GM23248 (cell line): ENCODE results near the gene NSUN4. TPM values are rescaled to one million over a fixed set of nuclear protein-coding genes. Genes with fewer than 3 reads are reported as not detected.
"Not testable (repeated sequence)": the region's sequence is repeated elsewhere in the genome, so short reads cannot be mapped to it uniquely, and the experiment has no call there.

Experiments
- DNase-seq: peaks from one replicate; pipeline ENCODE4 v3.0.0-alpha.2; 2015
- H2AFZ ChIP-seq: fragments of 200-600 bp; sonication (generic); 2 replicates; pipeline ENCODE4 v1.6.1; 2016; ENCODE audit warnings: antibody characterized with exemption
- H3F3A ChIP-seq: fragments of 200-600 bp; sonication (generic); 2 replicates; pipeline ENCODE4 v1.6.1; 2016; ENCODE audit warnings: mild to moderate bottlenecking, antibody characterized with exemption, mixed run types; ENCODE audit not compliant: insufficient read depth
- H3K27ac ChIP-seq: fragments of 200-600 bp; sonication (generic); 2 replicates; pipeline ENCODE4 v1.5.1; 2016; ENCODE audit warnings: mild to moderate bottlenecking
- H3K27me3 ChIP-seq: fragments of 200-600 bp; sonication (generic); replicated peaks from 2 replicates; pipeline ENCODE4 v1.6.1; 2016; ENCODE audit warnings: mild to moderate bottlenecking; ENCODE audit not compliant: insufficient read depth
- H3K36me3 ChIP-seq: fragments of 200-600 bp; sonication (generic); 2 replicates; pipeline ENCODE4 v1.6.1; 2016; ENCODE audit warnings: low read depth, mild to moderate bottlenecking
- H3K4me1 ChIP-seq: fragments of 200-600 bp; sonication (generic); 2 replicates; pipeline ENCODE4 v1.6.1; 2016; ENCODE audit warnings: mild to moderate bottlenecking; ENCODE audit not compliant: insufficient read depth
- H3K4me2 ChIP-seq: fragments of 200-600 bp; sonication (generic); one replicate; pipeline ENCODE4 v1.6.1; 2016; ENCODE audit warnings: mild to moderate bottlenecking; ENCODE audit not compliant: unreplicated experiment
- H3K4me3 ChIP-seq: fragments of 200-600 bp; sonication (generic); 2 replicates; pipeline ENCODE4 v1.5.1; 2016; ENCODE audit warnings: mild to moderate bottlenecking
- H3K79me2 ChIP-seq: fragments of 200-600 bp; sonication (generic); 2 replicates; pipeline ENCODE4 v1.6.1; 2016; ENCODE audit warnings: mild to moderate bottlenecking; ENCODE audit not compliant: insufficient read depth
- H3K9ac ChIP-seq: fragments of 200-600 bp; sonication (generic); 2 replicates; pipeline ENCODE4 v1.6.1; 2016; ENCODE audit warnings: mild to moderate bottlenecking
- H3K9me2 ChIP-seq: fragments of 200-600 bp; sonication (generic); 2 replicates; pipeline ENCODE4 v1.6.1; 2016; ENCODE audit warnings: mixed run types, mild to moderate bottlenecking, moderate library complexity; ENCODE audit not compliant: insufficient read depth
- H3K9me3 ChIP-seq: fragments of 200-600 bp; sonication (generic); one replicate; pipeline ENCODE4 v1.6.1; 2017; ENCODE audit warnings: low read depth
- H4K20me1 ChIP-seq: fragments of 200-600 bp; sonication (generic); 2 replicates; pipeline ENCODE4 v1.6.0; 2016; ENCODE audit not compliant: insufficient read depth
- EZH2 ChIP-seq: fragments of 200-600 bp; sonication (generic); IDR thresholded peaks from 2 replicates; pipeline ENCODE4 v1.6.1; 2018; ENCODE audit warnings: antibody characterized with exemption, mild to moderate bottlenecking; ENCODE audit not compliant: insufficient read depth, poor library complexity, severe bottlenecking
- EZH2phosphoT487 ChIP-seq: fragments of 200-600 bp; sonication (generic); IDR thresholded peaks from 2 replicates; pipeline ENCODE4 v1.6.1; 2018; ENCODE audit warnings: antibody characterized with exemption, moderate library complexity, mild to moderate bottlenecking, low read depth; ENCODE audit not compliant: insufficient read depth
- WGBS, 2 experiments: methylation state at CpG; one replicate each; pipeline ENCODE4 v1.1.6; 2015 to 2017; ENCODE audit warnings: low lambda C conversion rate in 2 of 2, low coverage in 1 of 2; ENCODE audit errors: missing lambda C conversion rate in 2 of 2; 5-methylcytosine and 5-hydroxymethylcytosine counted together
- in situ Hi-C: fragments of 300-500 bp; cut with MboI; formaldehyde crosslinking; loops from 2 replicates; pipeline ENCODE4 v1.15.0; 2020
- polyA plus RNA-seq: library from polyadenylated mRNA; unstranded; fragments of >200 nt; fragmentation: Nextera tagmentation; extraction: Ambion mirVana; gene quantifications from 2 replicates; pipeline ENCODE4 v1.2.1, GENCODE V29; 2016
- total RNA-seq: library from RNA; depleted of rRNA; stranded (reverse); fragments of >200 nt; shearing (Covaris generic); gene quantifications from 2 replicates; pipeline ENCODE4 v1.2.3, GENCODE V29; 2014

NSUN4 gene
- total and polyA plus RNA-seq, 2 experiments from 2014 or later: 11.7 to 14.9 TPM

GRCh38 chr1:46363121-46363520, 22.5 kb downstream of the NSUN4 start:
- Histone ChIP-seq H3K4me2 (no peak overlapping the region), H3K36me3 (peaks cover 22% of the 10 kb centered on the region), H3K4me3 (no peak overlapping the region), H3K9ac (no peak overlapping the region), H3K9me3 (no peaks in the 10 kb centered on the region), H3K27ac (no peak overlapping the region), H3K4me1 (0 out of 2 replicates have a peak, but pooled peaks cover 8% of the 10 kb centered on the region), H3K79me2 (no peaks in the 10 kb centered on the region), H4K20me1 (no peaks in the 10 kb centered on the region), H3K27me3 (no peaks in the 10 kb centered on the region), H2AFZ (no peak overlapping the region), H3K9me2 (no peaks in the 10 kb centered on the region), H3F3A (0 out of 2 replicates have a peak, but pooled peaks cover 3% of the 10 kb centered on the region)
- TF ChIP-seq EZH2 (no peak), EZH2phosphoT487 (no peak)
- DNase-seq: no peak
- 100% methylated on average over 5 of the region's 5 CpGs for whole genome bisulfite sequencing, 2 experiments
- in situ Hi-C loops: no loop called here

DNA sequence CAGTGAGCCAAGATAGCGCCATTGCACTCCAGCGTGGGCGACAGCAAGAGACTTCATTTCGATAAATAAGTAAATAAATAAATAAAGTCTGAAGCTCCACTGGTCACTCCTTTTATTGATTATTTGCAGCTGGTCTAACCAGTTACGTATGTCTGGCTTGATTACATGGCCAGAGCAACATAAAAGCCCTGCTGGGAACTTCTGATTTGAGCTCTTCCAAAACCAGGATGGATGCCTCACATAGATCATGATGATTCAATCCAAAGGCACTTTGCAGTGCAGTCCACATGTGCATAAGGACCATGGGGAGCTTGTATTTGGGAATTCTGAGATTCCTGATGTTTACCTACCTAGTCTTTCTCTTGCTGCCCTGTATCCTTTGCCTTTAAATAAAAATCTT, 24.0 kb downstream of the NSUN4 start:
- 47 to 60% methylated on average over 5 of the region's 5 CpGs for WGBS, 2 experiments
- Histone ChIP-seq H3K27me3 (no peaks in the 10 kb centered on the region), H3K4me2 (no peak overlapping the region), H3K9me2 (no peaks in the 10 kb centered on the region), H2AFZ (no peak overlapping the region), H4K20me1 (no peaks in the 10 kb centered on the region), H3K9me3 (no peaks in the 10 kb centered on the region), H3K27ac (no peak overlapping the region), H3K4me3 (no peak overlapping the region), H3K9ac (no peak overlapping the region), H3K79me2 (no peaks in the 10 kb centered on the region), H3F3A (peaks cover 13% of the 10 kb centered on the region), H3K4me1 (0 out of 2 replicates have a peak, but pooled peaks cover 8% of the 10 kb centered on the region), H3K36me3 (peaks cover 22% of the 10 kb centered on the region)
- DNase-seq: peak; percentile 77
- TF ChIP-seq EZH2 (no peak), EZH2phosphoT487 (no peak)
- in situ Hi-C loops: no loop called here

- H2AFZ ChIP-seq, H3K27ac ChIP-seq, H3K27me3 ChIP-seq, H3K79me2 ChIP-seq, H3K4me3 ChIP-seq, H3K4me2 ChIP-seq, DNase-seq, H3K9me2 ChIP-seq, in situ Hi-C loops, H3K9ac ChIP-seq, H4K20me1 ChIP-seq, H3K9me3 ChIP-seq: not testable (repeated sequence)
- Histone ChIP-seq H3K4me1 (peaks cover 12% of the 10 kb centered on the region; the same call in 1 of the 2 replicates), H3F3A (peaks cover 20% of the 10 kb centered on the region), H3K36me3 (peaks cover 20% of the 10 kb centered on the region)
- 90 to 91% methylated on average over 8 of the region's 8 CpGs for WGBS, 2 experiments
Measured at GRCh38 chr1:46365796-46366195, 25.2 kb downstream of the NSUN4 start.

DNA sequence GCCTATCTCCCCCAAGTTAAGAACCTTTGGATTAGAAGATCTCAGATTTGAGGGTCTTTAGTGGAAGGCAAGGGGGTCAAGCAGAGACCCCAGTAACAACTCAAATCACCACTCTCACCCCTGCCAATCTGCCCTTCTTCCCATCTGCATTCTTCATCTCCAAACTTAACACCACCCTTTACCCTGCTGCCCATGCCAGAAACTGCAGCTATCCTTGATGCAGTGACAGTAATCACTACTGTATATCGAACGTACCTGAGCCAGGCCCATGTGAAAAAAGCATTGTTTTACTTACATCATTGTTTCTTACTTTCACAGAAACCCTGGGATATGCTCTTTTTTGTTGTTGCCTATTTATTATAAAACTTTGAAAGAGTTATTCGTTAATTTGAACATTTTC, 26.5 kb downstream of the NSUN4 start:
- peaks cover 20% of the 10 kb centered on the region for H3F3A ChIP-seq
- no peak overlapping the region for H2AFZ ChIP-seq
- H3K4me1 ChIP-seq: peaks cover 12% of the 10 kb centered on the region; the same call in 1 of the 2 replicates
- no peaks in the 10 kb centered on the region for H3K79me2 ChIP-seq
- H3K4me2 ChIP-seq: no peak overlapping the region
- H3K36me3 ChIP-seq: peaks cover 8% of the 10 kb centered on the region
- no peak for DNase-seq
- no peak overlapping the region for H3K27ac ChIP-seq
- 97% methylated on average over 3 of the region's 3 CpGs for WGBS, 2 experiments
- H3K27me3 ChIP-seq: no peaks in the 10 kb centered on the region
- no peaks in the 10 kb centered on the region for H3K9me3 ChIP-seq
- TF ChIP-seq EZH2 (no peak), EZH2phosphoT487 (no peak)
- no peaks in the 10 kb centered on the region for H4K20me1 ChIP-seq
- no peak overlapping the region for H3K9ac ChIP-seq
- no peaks in the 10 kb centered on the region for H3K9me2 ChIP-seq
- in situ Hi-C loops: no loop called here
- H3K4me3 ChIP-seq: no peak overlapping the region

GRCh38 chr1:46367701-46368100, 27.1 kb downstream of the NSUN4 start:
- H4K20me1 ChIP-seq, in situ Hi-C loops, H3K9me3 ChIP-seq, H3K79me2 ChIP-seq, H3K36me3 ChIP-seq, H3K27me3 ChIP-seq, H3K4me2 ChIP-seq, H3K27ac ChIP-seq, DNase-seq, H3K4me3 ChIP-seq, H3K9me2 ChIP-seq, H3K9ac ChIP-seq, H2AFZ ChIP-seq: not testable (repeated sequence)
- Histone ChIP-seq H3K4me1 (peaks cover 12% of the 10 kb centered on the region; the same call in 1 of the 2 replicates), H3F3A (peaks cover 20% of the 10 kb centered on the region)
- WGBS, 2 experiments: 95 to 98% methylated on average over 7 to 8 of the region's 8 CpGs
